ENCODE data around the gene ECHDC3. TPM values are rescaled to one million over a fixed set of nuclear protein-coding genes. Genes with fewer than 3 reads are reported as not detected.
A peak's percentile ranks its signal among the peaks of the same experiment; 100 is the strongest.

The ECHDC3 gene
- total RNA-seq, 4 donors from 2014 or later: 44.5 to 139 (median 89.4) TPM

GRCh38 chr10:11713963-11714362 is 28.2 kb upstream of the ECHDC3 start:
- H3K4me3 ChIP-seq (ENCODE audit: low read depth, poor library complexity, severe bottlenecking): no peak overlapping the region
- DNase-seq (ENCODE audit: low spot score in 2 of 2): no peak
- WGBS, 2 donors: 71 to 73% methylated on average over 10 of the region's 10 CpGs
- intact Hi-C loops (cut with DNase I; ENCODE audit: low total_unique reads): no loop called here
- TF ChIP-seq POLR2A (IDR thresholded peaks at IDR 0.05) (no peak), CTCF (IDR thresholded peaks at IDR 0.05) (no peak)

GRCh38 chr10:11714750-11715365 is 27.3 kb upstream of the ECHDC3 start:
- intact Hi-C loops (cut with DNase I; ENCODE audit: low total_unique reads): loop anchor here (5.0 kb wide), 1 partner anchor 1412 kb away; no protein-coding TSS in a partner anchor
- 88% methylated on average over 9 of the region's 9 CpGs for WGBS, 2 donors
- DNase-seq (ENCODE audit: low spot score in 2 of 2): no peak
- no peak for TF ChIP-seq POLR2A (IDR thresholded peaks at IDR 0.05)
- no peak for TF ChIP-seq CTCF (IDR thresholded peaks at IDR 0.05)
- no peak overlapping the region for H3K4me3 ChIP-seq (ENCODE audit: low read depth, poor library complexity, severe bottlenecking)

- peak in 1 of 3 donors; percentile 69 for TF ChIP-seq CTCF (IDR thresholded peaks at IDR 0.05)
- no peak for TF ChIP-seq POLR2A (IDR thresholded peaks at IDR 0.05)
- DNase-seq (ENCODE audit: low spot score in 2 of 2): peak in 1 of 2 donors; percentile 28
- WGBS, 2 donors: 63 to 73% methylated on average over 13 of the region's 13 CpGs
- H3K4me3 ChIP-seq (ENCODE audit: low read depth, poor library complexity, severe bottlenecking): no peak overlapping the region
- intact Hi-C loops (cut with DNase I; ENCODE audit: low total_unique reads): loop anchor here (5.0 kb wide), 1 partner anchor 1411 kb away; no protein-coding TSS in a partner anchor
Measured at GRCh38 chr10:11715815-11716494, 26.2 kb upstream of the ECHDC3 start.

- intact Hi-C loops (cut with DNase I; ENCODE audit: low total_unique reads): loop anchor here (5.0 kb wide), 1 partner anchor 1411 kb away; no protein-coding TSS in a partner anchor
- TF ChIP-seq POLR2A (IDR thresholded peaks at IDR 0.05): no peak
- no peak for TF ChIP-seq CTCF (IDR thresholded peaks at IDR 0.05)
- DNase-seq (ENCODE audit: low spot score in 2 of 2): no peak
- 91 to 97% methylated on average over 4 of the region's 4 CpGs for WGBS, 2 donors
- no peak overlapping the region for H3K4me3 ChIP-seq (ENCODE audit: low read depth, poor library complexity, severe bottlenecking)
Measured at GRCh38 chr10:11716686-11717085, 25.5 kb upstream of the ECHDC3 start.

- TF ChIP-seq POLR2A (IDR thresholded peaks at IDR 0.05) (no peak), CTCF (IDR thresholded peaks at IDR 0.05) (no peak)
- H3K4me3 ChIP-seq (ENCODE audit: low read depth, poor library complexity, severe bottlenecking): no peak overlapping the region
- no peak for DNase-seq (ENCODE audit: low spot score in 2 of 2)
- 62 to 65% methylated on average over 13 of the region's 13 CpGs for WGBS, 2 donors
- intact Hi-C loops (cut with DNase I; ENCODE audit: low total_unique reads): loop anchor here (5.0 kb wide), 1 partner anchor 1408 kb away; no protein-coding TSS in a partner anchor
Measured at GRCh38 chr10:11719496-11720259, 22.5 kb upstream of the ECHDC3 start.

Data from lower leg skin (tissue), 4 donors.